Stimulated activated CD4-positive, alpha-beta T cell treated with anti-CD3 and anti-CD28 coated beads, Interleukin-4, amount 100 ng/mL, for 1 hour (primary cell): Measurements from ENCODE around the gene TMEM196.

Source experiments
- DNase-seq: peaks from one replicate; pipeline ENCODE4 v3.0.0-alpha.2; 2020

The TMEM196 gene

DNA sequence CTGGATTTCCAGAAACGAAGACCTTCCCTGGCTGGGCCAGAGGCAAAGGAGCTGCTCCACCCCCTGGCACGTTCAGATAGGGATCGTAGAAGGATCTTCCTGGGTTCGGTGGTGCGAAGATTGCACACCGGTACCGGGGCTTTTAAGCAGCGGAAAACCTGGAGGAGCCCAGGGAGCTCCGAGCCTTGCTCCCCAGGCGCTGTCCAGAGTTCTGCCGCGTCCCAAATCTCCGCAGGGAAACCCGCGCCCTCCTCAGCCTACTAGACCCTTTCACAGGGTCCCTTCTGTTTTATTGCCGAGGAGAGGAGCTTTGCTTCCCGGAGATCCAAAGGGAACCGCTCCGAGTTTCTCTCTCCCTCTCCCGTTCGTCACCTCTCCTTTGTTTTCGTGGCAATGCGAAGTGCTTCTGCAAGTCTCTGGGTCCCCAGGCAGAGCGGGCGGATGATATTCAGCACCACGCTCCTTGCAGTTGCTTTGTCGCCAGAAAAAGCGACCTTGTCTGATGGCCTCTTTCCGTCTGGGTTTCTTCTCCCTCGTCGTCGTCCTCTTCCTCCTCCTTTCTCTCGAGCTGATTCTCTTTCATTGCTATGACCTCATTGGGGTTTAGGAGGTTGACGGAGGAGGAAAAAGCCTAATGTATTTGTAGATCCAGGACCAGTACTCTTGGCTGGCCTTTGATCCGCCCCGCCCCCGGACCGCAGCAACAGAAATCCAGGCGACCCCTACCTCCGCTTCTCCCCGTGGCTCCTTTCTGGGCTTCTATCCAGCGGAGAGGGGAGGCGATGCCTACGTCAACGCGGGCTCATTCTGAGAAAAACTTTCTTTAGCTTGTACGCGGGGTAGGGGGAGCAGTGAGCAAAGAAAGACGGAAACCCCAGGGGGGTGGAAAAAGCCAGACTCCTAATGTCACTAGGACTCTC, at the start of gene TMEM196:
Gene TMEM196 (minus strand): TSS at position 777 of the 920 bp plus-strand sequence. CDS start 921 bp downstream, outside the sequence.
- DNase-seq = no peak

DNA sequence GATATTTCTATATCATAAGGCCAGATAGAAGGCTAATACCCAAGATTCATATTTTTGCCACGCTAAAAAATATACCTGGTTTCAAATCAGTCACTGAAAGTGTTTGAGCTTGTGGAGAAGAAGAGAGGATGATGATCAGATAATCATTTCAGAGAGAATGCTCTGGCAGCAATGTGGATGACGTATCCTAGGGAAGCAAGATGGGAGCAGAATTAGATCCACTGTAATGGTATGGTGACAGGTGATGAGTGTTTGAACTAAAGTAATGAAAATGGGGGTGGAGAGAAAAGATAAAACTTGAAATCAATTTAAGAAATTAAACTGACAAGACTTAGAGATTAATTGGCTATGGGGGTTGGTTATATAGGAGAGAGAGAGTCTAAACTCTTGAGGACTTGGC, 42.7 kb upstream of the TMEM196 start:
- no peak for DNase-seq

DNA sequence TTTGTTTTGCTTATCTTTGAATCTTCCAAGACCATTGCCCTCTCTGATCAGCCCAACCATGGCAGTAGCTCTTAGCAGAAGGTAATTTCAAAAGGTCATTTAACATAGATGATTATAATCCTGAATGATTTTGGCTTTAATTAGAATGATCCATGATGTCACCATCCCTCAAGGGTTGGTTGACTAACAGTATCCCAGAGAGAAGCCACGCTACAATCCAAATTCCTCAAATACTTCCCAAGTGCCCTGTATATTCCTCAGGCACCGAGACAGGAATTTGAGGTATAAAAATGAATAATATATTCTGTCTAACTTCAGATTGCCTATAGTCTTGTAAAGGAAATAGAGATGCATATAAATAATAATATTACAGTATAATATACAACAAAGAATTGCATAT, 42.1 kb upstream of the TMEM196 start:
- no peak for DNase-seq

GRCh38 chr7:19814776-19815175, 41.4 kb upstream of the TMEM196 start:
- no peak for DNase-seq

- no peak for DNase-seq
These were observed 38.0 kb upstream of the TMEM196 start for GRCh38 chr7:19811386-19811785.

GRCh38 chr7:19798986-19799385, 25.6 kb upstream of the TMEM196 start:
- DNase-seq = no peak

- DNase-seq = no peak
These were observed 10.1 kb upstream of the TMEM196 start for GRCh38 chr7:19783541-19783940.

DNA sequence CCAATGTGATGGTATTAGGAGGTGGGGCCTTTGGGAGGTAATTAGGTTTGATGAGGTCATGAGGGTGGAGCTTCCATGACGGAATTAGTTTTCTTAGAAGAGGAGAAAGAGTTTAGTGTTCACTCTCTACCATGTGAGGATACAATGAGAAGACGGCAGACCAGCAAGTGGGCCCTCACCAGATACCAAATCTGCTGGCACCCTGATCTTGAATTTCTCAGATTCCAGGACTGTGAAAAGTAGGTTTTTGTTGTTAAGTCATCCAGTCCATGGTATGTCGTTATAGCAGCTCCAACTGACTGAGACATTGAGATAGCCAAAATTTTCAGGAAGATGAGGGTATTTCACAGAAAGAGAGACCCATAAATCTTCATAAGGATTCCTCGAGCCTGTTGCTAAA, 3.6 kb upstream of the TMEM196 start:
- no peak for DNase-seq

DNA sequence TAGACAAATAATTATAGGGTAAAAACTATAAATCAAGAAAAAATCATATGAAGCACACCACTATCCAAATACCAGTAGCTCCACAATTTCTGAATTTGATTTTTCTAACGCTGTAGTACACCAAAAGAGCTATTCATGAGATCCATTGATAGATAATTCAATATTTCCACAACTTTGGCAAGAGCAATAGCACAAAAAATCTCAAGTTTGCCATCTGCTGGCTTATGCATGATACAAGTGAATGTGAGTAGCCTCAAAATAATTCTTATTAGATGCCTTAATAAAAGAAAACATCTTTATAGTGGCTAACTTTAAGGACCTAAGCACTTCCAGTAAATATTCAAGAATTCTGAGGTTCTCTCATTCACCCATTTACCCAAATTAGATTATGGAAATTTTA, 2.2 kb upstream of the TMEM196 start:
- DNase-seq = no peak

GRCh38 chr7:19772306-19772705, 1.1 kb downstream of the TMEM196 start:
- no peak for DNase-seq

DNA sequence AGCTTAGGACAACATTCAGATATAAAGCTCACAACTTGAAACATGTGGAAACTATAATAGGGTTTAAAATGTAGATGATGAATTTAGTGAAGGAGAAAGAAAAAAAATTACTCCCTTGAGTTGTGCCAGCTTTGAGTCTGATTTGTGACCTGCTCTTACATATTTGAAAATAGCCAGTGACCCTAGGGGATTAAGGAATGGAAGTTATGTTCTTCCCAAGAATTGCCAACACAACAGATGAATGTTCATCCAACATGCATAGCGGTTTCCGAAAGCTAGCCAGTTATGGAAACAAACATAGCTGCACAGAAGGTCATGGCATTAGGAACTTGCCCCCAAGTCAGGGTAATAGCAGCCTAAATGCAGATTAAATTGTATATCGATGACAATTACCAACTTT, 10.8 kb downstream of the TMEM196 start:
- no peak for DNase-seq

- no peak for DNase-seq
These were observed 18.8 kb downstream of the TMEM196 start for GRCh38 chr7:19754521-19755116.

DNA sequence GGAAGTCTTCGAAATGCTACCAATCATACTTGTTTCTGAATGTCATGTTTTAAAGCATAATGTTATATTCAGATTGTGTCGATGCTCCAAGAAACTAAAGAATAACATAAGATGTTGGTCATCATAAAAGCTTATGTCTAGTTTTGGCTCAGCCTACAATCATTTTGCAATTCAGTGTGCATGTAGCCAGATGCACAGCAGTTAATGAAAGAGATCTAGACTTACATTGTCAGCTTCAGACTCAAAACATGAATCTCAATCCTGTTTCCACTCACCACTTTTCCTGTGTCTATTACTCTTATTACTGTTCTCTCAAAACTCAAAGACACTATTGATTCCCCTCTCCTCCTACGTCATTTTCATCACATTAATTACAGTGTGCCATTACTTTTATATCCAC, 21.4 kb downstream of the TMEM196 start:
- no peak for DNase-seq

DNA sequence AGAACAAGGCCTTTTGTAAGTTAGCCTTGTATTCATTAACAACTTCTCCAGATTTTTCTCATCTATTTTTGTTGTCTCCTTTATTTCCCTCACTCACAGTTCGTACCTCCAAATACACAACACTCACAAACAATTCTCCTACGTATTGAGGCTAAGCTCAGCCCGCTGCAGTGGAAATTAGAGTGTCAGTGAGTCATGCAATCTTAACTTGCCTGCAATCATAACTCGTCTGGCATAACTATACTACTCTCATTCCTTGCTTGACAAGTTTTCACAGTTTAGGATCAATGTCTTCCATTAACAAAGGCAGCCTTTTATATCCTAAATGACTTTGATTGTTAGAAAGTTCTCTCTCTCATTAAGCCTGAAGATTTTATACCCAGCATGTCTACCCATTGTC, 23.8 kb downstream of the TMEM196 start:
- no peak for DNase-seq

GRCh38 chr7:19747740-19748339, 25.6 kb downstream of the TMEM196 start:
- no peak for DNase-seq

GRCh38 chr7:19744075-19744474, 29.3 kb downstream of the TMEM196 start:
- DNase-seq = no peak

GRCh38 chr7:19728716-19729115, 44.7 kb downstream of the TMEM196 start:
- no peak for DNase-seq

DNA sequence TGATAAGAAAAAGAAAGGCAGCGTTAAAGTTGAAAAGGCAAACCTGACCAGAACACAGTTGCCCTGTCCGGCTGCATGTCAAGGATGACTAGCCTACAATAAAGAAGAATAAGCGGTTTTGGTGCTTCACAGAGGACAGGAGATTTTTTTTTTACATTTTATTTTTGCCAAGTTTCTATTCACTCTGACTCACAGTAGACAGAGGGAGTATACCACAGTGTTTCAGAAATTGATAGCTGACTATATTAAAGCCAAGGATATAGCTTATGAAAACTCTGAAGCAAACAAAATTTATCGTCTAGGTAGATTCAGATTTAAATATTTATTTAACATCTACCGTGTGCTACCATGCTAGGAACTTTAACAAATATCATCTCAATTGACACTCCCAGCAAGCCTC, 47.6 kb downstream of the TMEM196 start:
- no peak for DNase-seq

DNA sequence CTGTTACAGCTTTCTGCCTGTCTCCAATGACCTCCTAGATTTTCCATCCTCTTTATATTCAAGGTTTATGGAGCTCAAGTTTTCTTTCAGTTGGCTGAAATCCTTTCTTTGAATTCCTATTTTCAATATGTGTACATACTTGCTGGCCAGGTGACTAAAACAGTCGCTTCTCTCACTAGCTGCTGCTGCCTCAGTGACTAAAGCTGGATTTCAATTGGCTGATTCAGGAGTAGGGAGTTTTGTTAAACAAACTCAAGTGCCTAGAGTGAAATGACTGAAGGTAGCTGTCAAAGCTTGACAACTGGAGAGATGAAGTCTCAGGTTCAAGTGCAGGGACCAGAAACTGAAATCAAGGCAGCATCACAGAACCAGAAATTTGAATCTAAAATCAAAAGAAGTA, 57.9 kb downstream of the TMEM196 start:
- no peak for DNase-seq

DNA sequence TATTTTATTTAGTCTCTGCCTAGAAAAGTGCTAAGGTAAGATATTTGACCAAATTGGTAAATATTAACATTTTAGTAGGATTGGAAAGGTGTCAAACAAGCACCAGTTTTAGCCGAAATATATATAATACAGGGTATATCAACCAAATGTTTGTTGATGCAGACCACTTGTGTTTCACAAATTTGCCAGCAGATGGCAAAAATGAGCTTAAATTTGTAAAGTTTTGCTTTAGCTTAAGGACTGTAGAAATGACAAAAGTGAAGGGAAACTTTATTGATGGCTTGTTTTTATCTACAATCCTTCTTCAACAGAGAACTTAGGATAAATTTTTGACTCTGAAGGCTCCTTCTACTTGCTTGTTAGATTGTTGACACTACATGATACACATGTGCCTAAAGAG, 59.7 kb downstream of the TMEM196 start:
- peak; percentile 12 for DNase-seq

DNA sequence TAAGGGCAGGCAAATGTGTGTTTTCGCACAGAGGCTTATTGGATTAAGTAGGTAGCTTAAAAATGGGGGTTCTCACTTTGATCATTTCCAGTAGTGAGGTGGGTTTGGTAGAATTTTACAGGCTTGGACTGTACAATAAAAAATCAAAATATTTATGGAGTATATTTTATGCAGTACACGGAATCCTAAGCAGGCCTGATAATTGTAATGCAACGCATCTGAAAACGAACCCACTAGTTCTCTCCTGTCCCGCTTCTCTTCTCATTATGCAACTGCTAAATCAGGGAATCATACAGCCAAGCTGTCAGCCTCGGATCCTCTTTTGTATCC, 64.2 kb downstream of the TMEM196 start:
- no peak for DNase-seq

DNA sequence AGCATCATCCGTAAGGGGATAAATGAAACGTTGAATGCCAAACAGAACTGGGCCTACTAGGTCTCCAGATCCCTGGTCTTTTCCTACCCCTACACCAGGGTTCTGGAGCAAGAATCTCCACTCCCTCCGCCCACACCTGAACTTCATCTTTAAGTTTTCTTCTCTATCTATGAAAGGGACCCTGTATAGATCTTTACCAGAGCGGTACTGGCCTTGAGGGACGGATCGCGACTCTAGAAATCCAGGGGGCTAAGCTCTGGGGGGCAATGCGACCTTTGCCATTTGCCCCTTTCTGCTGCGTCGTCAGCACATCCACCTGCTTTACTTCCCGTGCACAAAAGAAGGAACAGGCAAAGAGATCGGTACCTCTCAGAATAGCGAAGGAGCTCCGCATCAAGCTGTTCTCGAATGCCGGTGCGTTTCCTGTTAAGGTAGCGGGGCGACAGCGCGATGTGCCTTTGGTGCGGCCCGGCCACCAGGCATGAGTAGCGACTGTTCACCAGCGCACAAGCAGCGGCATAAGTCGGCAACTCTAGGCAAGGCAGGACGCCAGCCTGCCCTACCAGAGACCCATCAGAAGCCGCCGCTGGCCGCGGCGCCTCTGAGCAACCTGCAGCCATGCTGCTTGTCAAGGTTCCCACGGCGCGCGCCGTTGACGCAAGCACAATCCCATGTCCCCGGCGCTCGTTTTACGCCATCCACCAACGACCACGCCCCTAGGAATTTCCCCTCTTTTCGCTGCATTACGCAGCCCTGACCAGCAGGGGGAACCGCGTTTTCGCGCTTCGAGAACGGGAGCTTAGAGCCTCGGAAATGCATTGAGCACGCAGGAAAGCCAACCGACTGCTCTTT, 64.8 kb downstream of the TMEM196 start, which contains the start of gene POLR1F:
Gene POLR1F (minus strand): TSS at position 641 of the 852 bp plus-strand sequence. CDS start 21 bp downstream, at position 620.
- DNase-seq = peak; percentile 92

DNA sequence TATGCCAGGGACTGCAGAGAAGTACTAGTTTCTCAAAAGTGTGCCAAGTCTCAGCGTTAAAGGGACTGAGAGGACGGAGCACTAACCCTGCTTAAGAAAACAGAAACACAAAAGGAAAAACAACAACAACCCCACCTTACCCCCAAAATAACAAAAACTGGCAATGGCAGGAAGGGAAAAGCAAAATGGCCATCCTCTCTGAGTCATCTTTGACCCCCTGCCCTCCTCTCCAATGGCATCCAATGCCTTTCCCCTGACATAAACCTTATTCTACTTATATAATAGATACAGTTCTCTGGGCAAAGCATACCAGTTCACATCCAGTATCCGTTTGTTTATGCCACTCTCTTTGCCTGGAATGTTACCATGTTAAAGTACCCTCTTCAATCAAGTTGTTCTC, 66.2 kb downstream of the TMEM196 start:
- no peak for DNase-seq
